C4-2B (cell line): Measurements from ENCODE around the gene HIRA.

Experiments
- CTCF ChIP-seq: fragments of 450-650 bp; conservative IDR thresholded peaks from 2 replicates; pipeline ENCODE4 v1.5.1; 2017; ENCODE audit warnings: mild to moderate bottlenecking
- ZFX ChIP-seq: fragments of 450-650 bp; IDR thresholded peaks from 2 replicates; pipeline ENCODE4 v1.6.1; 2017

- no peak for TF ChIP-seq CTCF
- no peak for TF ChIP-seq ZFX
Measured at GRCh38 chr22:19478045-19478900, 46.7 kb upstream of the HIRA start.
